ENCODE data around the gene ZNF678.

The ZNF678 gene

DNA sequence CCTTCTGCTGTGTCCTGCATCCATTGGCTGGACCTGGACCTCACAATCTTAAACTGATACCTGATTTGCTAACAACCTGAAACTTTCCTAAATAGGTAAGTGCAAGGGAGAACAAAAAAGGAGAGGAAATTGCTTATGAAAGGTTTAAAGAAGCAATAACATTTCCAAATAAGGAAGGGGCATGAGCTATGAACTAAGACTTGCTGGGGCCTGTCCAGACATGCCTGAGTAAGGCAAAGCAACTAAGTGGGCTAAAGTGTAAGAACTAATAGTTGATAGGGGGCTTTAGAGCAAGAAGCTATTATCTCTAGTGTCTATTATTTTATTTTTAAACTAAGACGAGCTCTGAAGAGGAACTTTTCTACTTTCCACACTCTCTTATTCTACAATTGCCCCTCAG, 160.1 kb downstream of the ZNF678 start:
- no peak for DNase-seq (ENCODE audit: low spot score)

DNA sequence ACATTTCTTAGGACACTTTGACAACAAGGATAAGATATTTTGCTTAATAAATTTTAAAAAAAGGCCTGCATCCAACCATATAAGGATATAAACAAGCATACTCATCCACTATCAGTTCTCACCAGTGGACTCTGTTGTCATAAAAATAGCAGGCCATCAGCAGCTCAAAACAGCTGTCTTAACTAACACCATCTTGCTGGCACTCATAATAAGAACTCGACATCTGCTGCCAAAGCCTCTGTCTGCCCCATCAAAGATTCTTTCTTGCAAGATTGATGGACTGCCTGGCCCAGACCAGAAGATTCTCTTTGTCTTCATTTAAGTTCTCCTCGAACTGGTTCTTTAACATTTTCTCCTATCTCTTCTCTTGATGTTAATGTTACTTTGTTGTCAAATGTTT, 161.7 kb downstream of the ZNF678 start:
- DNase-seq (ENCODE audit: low spot score) = no peak

DNA sequence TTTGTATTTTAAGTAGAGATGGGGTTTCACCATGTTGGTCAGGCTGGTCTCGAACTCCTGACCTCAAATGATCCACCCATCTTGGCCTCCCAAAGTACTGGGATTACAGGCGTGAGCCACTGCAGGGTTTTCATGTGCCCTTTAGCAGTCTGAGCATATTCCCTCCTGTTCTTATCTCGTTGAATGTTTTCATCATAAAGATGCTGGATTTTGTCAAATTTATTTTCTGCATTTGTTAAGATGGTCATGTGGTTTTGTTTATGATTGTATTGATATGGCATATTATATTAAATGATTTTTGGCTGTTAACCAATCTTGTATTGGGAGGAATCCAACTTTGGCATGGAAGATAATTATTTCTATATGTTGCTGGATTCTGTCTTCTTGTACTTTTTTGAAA, 163.0 kb downstream of the ZNF678 start:
- DNase-seq (ENCODE audit: low spot score) = no peak
